Keratinocyte (primary cell): ENCODE results near the gene XRCC3.

Experiments used
- EZH2 ChIP-seq: IDR thresholded peaks from one replicate; pipeline ENCODE4 v1.6.1; 2012; ENCODE audit warnings: inconsistent platforms, mild to moderate bottlenecking, low read length, moderate library complexity
- TF ChIP-seq, protein P1 (sequence below), 3 experiments: IDR thresholded peaks in 1 of 3; conservative IDR thresholded peaks in 1 of 3; optimal IDR thresholded peaks in 1 of 3; 2 replicates in 2 of 3; 3 replicates in 1 of 3; pipeline versions ENCODE3 to v1.5.1; 2011; ENCODE audit warnings: low read length in 3 of 3, mild to moderate bottlenecking in 3 of 3, moderate library complexity in 2 of 3, control low read depth in 1 of 3, inconsistent platforms in 1 of 3; ENCODE audit not compliant: insufficient read depth in 2 of 3; ENCODE audit errors: extremely low read depth in 1 of 3

DNA sequence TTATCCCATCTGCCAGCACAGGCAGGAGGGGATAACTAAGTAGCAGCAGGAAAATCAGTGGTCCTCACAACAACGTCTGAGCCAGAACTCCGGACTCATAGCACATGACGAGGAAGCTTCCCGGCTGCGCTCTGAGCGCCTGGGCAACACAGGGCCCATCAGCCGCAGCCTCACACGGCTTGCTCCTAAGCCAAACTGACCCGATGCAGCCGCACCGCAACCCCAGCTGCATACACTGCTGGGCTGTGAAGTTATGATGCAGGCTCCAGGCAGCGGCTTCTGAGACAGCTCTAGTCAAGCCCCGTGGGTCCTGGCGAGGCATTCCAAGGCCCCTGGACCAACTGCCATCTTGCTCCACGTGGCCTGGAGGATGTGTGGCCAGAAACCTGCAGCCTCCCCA is 28.4 kb upstream of the XRCC3 start:
- TF ChIP-seq, protein P1, sequence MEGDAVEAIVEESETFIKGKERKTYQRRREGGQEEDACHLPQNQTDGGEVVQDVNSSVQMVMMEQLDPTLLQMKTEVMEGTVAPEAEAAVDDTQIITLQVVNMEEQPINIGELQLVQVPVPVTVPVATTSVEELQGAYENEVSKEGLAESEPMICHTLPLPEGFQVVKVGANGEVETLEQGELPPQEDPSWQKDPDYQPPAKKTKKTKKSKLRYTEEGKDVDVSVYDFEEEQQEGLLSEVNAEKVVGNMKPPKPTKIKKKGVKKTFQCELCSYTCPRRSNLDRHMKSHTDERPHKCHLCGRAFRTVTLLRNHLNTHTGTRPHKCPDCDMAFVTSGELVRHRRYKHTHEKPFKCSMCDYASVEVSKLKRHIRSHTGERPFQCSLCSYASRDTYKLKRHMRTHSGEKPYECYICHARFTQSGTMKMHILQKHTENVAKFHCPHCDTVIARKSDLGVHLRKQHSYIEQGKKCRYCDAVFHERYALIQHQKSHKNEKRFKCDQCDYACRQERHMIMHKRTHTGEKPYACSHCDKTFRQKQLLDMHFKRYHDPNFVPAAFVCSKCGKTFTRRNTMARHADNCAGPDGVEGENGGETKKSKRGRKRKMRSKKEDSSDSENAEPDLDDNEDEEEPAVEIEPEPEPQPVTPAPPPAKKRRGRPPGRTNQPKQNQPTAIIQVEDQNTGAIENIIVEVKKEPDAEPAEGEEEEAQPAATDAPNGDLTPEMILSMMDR (optimal IDR thresholded peaks at IDR 0.05 in 1 of 3, IDR thresholded peaks at IDR 0.05 in 1 of 3, conservative IDR thresholded peaks at IDR 0.05 in 1 of 3; ENCODE audit: extremely low read depth in 1 of 3, insufficient read depth in 2 of 3, low read length in 3 of 3): no peak
- TF ChIP-seq EZH2: no peak
